ENCODE results near the gene RASA3.

RASA3 gene

DNA sequence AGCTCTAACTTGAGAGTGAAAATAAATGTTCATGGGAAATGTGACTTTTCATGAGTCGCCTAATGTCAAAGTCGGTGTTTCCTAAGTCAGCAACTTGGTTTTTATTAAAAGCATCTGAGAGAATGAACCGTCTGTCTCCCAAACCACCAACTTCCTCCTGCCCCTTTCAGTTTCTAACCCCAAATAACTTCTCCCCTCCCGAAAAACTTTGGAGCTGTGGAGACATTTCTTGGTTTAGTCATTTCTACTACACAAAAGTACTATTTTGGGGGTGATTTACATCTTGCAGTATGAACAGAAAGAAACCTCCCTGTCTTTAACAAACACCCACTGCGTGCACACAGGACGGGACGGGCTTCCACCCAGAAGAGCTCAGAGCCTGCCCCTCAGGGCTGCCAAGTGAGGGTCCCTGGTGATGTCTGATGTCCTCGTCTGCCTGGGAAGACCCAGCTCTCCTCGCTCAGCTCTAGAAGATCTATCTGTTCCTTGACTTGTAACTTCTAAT, 65.0 kb downstream of the RASA3 start:
- no peak for DNase-seq (ENCODE audit: low spot score)

DNA sequence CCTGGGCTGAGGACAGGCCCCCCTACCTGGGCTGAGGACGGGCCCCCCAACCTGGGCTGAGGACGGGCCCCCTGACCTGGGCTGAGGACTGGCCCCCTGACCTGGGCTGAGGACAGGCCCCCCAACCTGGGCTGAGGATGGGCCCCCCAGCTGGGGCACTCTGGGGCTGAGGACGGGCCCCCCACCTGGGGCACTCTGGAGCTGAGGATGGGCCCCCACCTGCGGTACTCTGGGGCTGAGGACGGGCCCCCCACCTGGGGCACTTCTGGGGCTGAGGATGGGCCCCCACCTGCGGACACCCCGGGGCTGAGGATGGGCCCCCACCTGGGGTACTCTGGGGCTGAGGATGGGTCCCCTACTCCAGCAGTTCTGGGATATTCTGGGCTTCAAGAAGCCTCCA, 65.5 kb downstream of the RASA3 start:
- DNase-seq (ENCODE audit: low spot score): no peak

DNA sequence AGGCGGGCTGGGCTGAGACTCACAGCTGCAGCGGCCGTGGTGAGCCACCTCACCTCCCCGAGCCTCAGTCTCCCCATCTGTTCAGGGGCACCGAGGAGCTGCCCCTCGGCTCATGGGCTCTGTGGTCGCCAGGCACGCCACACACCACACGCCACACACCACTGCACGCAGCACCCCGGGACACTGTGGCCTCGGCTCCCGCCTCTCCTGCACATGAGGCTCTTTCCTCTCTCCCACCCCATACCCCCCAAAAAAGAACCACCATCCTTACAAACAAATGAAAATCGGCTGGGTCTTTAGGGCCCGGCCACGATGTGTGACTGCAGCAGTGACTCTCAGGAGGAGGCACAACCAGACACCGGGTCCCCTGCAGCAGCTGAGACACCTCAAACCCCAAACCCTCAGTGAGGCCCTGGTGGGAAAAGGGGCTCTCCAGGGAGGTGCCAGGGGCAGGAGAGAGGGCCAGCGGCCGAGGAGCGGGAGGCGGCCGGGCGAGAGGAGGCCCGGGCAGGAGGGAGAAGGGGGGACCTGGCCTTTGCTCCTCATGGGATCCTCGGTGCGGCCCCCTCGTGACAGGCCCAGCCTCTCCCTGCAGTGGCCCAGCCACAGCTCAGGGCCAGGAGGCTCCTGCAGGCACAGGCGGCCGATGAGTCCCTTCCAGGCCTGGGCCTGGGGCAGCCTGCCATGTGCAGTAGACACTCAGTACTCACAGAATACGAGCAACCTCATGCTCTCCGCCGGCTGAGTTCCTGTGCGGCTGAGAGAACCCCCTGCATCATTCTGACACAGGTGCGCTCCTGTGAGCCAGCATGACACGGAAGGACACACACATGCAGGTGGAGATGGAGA, 66.3 kb downstream of the RASA3 start:
- no peak for DNase-seq (ENCODE audit: low spot score)

DNA sequence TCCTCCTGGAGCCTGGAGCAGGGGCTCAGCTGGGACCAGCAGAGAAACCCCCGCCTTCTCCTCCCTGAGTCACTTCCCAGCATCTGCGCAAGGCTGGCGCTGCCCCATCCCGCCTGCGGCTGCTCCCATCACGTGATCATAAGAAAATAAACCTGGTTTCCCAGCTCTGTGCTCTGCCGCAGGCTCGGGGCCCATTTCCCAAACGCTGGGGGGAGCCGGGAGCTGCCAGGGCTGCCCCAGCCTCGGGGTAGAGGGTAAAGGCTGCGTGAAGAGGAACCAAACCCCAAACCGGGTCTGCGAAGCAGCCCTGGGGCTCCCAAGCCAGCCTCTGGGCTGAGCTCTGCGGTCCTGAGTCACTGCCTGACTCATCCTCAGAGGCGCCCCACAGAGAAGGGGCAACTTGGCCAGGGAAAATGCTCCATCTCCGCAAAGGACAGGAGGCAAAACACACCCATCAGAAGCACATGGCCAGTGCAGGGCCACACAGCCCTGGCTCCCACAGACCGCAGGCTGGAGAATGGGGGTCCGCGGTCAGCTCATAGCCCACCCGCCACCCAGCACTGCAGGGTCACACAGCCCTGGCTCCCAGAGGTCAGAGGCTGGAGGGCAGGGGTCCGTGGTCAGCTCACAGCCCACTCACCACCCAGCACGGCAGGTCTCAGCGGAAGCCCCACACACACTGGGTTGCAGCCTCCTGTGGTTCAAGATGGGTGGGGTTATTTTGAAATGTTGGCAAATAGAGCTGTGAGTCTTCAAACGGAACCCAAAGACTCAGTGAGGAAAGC, 67.1 kb downstream of the RASA3 start:
- DNase-seq (ENCODE audit: low spot score): peak; percentile 92

DNA sequence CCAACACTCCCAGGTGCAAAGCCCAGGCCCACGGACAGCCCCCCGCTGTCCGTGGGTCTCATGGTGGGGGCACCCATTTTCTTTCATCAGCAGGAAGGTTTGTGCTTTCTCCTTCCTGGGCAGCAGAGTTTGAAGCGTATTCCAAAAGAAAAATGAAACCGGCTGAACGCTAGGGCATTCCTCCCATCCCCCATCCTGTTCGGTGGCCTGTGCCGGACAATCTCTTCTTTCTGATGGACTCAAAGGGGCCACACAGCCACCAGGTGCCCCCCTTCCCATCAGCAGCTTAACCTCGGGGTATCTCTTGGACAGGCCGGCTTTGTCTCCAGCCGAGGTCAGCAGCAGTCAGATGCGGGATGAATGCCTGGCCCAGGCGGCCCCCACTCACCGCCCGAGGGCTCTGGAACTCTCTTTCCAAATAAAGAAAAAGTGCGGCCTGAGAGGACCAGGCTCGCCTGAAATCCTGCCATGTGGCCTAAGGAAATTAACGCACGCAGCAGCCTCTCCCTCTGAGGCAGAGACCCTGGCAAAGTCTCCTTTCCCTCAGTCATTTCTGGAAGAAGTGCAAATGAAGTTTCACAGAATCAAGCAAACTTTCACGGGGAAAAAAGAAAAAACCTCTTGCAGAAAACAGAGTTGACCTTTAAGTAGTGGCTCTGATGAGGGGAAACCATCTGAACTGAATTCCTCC, 67.8 kb downstream of the RASA3 start:
- peak; percentile 63 for DNase-seq (ENCODE audit: low spot score)

DNA sequence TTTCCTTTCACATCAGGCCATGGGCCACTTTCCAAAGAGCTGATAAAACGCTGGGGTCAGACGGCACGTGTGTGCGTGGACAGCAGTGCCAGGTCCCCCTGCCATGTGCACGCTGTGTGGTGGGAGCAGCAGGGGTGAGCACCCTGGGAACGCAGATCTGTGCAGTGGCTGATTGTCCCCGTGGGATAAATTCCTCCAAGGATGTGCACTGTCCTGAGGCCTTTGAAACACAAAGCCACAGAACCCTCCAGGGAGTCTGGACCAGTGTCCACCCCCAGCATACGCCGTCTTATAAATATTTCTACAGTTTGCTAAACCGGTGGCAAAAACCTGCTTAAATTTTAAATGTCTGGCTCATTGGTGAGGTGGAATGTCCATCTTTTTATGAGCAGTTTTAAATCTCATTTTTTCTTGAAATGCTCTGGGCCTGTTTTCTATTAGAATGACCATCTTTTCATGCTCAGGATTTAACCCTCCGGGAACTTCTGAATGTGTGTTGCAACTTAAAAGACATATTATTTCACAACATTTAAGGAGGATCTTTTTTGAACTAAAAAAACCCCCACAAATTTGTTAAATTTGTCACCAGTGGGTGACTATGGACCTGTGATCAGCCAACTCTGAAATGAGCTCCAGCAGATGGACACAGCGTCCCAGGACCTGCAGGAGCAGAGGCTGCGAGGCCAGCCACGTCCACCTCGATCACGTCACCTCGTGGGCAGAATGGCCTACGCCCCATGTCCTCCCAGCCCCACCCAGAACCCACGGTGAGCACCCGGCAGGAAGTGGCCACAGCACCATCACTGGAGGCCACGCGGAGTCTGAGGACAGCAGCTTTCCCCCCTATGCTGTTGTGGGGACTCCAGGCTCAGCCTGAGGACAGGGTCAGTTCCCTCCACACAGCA, 68.6 kb downstream of the RASA3 start:
- peak; percentile 61 for DNase-seq (ENCODE audit: low spot score)

DNA sequence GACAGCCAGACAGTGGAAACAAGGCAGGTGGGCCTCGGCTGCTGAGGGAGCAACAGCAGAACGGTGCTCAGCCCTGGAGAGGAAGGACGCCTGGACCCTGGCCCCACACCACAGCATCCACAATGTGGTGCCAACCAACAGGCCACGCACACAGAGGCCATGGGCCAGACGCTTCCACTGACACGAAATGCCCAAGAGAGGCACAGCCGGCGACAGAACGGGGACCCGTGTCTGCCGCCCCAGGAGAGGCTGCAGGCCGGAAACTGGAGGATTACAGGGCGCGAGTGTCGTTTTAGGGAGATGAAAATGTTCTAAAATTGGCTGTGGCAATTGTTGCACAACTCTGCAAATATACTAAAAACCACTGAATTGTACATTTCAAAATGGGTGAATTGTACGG, 69.7 kb downstream of the RASA3 start:
- DNase-seq (ENCODE audit: low spot score): no peak

DNA sequence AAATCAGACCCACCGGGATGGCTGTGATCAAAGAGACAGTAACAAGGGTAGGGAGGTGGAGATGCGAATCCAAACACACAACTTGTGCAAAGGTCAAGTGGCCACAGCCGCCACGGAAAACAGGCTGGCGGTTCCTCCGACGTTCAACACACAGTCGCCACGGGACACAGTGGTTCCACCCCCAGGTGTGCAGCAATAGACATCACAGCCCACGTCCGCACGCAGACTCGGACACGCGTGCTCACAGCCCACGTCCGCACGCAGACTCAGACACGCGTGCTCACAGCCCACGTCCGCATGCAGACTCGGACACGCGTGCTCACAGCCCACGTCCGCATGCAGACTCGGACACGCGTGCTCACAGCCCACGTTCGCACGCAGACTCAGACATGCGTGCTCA, 70.1 kb downstream of the RASA3 start:
- no peak for DNase-seq (ENCODE audit: low spot score)

DNA sequence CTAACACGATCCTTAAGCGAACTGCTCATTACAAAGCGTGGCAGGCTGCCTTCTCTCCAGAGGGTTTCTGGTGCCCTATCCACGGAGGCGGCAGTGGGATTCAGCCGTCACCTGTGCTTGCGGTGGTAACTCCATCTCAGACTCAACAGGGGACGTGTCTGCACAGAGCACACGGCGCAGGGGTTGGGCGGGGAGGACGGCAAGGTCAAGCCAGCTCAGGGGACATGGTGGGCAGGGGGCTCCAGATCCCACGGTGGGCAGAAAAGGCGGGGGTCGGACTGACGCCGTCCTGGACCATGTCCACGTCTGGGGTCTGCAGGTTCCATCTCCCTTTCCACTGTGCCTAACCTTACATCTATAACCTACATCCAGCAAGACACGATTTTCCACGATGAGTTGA, 70.7 kb downstream of the RASA3 start:
- no peak for DNase-seq (ENCODE audit: low spot score)

DNA sequence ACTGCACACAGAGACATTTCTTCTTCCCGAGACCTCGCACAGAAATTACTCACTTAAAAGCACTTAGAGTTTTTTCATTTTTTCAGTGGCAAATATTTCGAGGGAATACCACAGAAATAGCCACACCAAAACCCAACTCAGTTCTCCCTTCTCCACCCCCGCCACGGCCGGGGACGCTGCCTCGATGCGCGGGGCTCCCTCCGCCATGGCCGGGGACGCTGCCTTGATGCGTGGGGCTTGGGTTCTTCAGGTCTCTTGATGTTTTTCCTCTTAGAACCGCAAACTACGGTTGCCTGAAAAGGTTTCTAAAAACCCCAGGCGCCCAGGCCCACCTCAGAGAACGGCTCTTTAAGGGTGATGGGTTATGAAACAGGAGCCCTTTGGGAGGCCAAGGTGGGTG, 71.4 kb downstream of the RASA3 start:
- DNase-seq (ENCODE audit: low spot score): no peak

DNA sequence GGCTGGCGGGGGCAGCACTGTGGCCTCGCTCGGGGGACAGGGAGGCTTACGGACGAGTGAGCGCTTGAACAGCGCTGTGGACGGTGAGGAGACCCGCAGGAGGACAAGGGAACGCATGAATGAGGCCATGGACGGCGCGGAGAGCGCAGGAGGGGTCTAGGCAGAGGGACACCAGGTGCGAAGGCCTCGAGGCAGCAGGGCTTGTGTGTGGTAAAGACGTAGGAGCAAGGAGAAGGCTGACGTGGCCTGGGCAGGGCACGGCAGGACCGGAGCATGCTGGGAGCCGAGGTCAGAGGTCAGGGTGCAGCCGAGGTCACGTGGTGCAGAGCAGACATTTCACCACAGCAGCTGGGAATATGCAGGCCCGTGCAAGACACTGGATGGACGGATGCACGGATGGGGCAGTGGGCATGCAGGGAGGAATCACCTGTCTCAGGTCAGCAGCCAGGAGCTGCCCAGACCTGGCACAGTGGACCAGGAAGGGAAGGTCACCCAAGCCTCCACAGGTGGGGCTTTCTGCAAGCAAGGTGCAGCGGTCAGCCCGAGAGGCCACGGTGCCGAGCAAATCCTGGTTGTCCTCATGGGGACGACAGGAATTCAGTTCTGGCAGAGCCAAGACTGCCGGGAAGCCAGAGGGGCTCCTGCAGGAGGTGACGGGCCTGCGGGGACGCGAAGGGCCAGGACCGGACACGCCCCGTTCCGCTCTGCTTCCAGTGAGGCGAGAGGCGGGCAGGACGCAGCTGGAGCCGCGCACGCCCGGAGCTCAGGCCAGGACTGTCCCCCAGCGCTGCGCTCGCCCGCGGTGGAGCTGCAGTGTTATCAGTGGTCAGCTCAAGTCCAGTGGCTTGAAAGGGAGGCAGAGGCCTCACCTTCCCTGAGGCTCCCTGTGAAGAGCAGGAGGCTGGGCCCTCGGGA, 72.2 kb downstream of the RASA3 start:
- DNase-seq (ENCODE audit: low spot score): no peak

DNA sequence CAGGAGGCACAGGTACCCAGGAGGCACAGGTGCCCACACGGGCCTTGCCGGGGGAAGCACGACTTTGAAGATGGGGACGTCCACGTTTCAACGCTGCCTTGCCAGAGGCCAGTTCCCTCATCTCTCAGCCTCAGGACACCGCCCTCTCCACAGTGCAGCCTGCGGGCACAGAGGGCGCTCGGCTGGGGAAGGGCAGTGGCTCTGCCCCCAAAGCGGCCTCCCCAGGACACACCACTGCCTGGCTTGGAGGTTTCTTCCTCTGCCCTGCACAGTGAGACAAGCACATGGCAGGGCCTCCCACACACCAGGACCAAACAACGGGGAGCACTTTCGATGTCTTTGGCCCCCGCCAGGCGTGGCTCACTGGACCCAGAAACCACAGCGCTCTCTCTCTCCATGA, 73.0 kb downstream of the RASA3 start:
- DNase-seq (ENCODE audit: low spot score): no peak

DNA sequence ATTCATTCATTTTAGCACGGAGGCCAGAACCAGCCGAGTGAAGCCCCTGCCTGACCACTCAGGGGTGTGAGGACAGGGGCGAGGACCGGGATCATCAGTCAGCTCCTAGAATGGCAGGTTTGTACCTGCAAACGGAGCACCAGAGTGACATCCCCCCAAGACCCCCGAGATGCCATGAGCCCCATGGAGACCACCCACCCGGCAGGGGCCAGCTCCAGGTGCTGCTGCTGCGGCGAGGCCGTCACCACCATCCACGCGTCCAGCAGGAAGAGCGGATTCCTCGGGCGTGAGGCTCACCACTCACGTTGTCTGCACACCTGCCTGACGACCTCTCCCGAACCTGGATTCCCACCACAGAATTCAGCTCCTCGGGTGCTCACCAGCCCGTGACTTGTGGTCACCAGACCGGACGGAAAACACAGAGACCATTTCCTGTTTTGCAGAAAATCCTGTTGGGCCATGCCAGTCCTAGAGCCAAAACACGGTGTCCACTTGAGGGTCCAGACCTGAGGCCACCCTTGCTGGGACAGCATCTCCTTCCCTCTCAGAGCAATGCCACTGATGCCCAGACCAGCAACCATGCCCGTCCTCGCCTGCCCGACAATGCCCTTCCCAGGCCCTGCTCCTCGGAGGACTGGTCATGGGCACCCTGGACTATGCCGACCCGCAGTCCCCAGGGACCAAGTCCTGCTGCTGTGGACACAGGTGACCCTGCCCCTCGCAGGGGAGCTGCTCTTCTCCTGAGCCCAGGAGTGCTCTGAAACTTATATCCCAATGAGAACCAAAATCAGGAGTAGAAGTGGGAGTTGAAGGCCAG, 74.2 kb downstream of the RASA3 start:
- DNase-seq (ENCODE audit: low spot score): peak; percentile 27

DNA sequence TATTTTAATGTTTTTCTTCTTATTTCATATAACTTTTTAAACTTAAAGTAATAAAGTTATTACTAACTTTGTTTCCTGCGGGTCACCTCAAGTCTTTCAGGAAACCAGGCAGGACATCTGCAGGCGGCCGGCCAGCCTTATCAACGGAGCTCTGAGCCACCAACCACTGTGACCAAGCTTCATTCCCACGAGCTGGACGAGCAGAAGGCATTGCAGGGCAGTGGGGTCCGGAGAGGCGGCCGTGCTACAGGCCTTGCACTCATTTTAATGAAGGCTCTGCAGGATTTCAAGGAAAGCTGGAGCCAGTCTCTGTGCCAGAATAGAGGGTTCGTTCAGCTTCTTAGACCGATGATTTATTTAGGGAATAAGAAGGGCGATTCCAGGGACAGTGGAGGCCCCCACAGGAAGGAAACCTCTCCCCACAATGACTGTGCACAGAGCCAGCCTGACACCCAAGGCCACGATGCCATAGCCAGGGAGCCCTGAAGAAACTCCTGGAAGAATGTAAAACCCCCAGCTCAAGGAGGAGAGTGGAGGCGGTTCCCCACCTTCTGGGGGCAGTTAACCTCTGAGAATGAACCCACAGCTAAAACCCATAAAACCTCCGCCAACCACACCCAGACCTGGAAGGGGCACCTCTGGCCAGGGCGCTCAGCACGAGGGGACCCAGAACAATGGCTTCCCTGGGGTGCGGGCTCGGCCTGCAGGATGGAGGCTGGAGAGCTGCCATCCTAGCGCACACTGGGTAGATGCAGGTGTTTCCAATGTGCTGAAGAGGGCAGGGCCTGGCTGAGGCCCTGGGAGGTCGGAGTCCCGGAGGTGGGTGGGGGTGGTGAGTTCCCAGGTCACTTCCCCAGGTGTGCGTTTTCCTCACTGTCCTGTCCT, 75.0 kb downstream of the RASA3 start:
- DNase-seq (ENCODE audit: low spot score): no peak

DNA sequence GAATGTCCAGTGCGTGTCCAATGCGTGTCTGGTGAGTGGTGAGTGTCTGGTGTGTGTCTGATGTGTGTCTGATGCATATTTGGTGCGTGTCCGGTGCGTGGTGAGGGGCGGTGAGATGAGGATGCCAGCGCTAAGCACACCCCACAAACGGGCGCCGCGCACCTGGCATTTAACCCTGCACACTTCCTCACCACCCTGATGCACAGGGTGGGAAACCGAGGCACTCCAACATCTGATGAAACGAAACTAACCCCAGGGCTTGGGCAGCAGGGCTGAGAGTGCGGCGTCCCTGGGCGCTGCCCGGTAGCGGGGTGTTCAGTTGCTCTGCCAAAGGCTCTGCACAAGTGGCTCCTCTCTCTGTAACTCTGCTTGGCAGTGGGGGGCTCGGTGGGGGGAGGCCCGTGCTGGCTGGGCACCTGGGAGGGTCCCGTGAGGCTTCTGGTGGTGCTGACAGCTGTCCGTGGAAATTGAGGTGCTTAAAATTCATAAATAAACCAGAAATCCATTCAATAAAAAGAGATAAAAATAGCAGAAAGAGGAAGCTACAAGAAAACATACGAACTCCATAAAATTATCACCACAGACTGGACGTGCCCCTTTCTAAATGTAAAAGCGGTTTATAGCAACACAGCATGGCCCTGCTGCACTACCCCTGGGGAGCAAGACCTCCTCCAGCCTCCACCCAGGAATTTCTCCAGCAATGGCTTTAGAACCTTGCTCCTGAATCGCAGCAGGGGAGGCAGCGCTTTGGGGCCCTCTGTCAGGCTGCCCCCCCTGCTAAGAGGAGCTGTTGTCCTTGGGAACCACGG, 76.0 kb downstream of the RASA3 start:
- no peak for DNase-seq (ENCODE audit: low spot score)

DNA sequence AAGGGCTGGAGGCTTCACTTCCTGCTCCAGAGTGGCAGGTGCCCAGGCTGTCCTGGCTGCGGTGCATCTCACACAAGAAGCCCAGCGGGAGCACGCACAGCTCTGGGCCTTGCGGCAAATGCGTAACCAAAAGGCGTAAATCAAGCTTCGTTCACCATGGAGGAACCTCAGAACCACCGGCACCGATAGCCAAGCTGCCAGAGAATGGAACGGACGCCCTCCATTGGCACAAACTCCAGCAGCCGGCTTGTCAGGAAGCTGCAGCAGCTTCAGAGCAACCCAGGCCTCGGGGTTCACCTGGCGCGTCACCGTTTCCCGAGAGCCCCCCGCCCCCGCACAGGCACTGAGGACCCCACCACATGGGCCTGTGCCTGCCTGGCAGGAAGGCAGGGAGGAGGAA, 76.7 kb downstream of the RASA3 start:
- no peak for DNase-seq (ENCODE audit: low spot score)

DNA sequence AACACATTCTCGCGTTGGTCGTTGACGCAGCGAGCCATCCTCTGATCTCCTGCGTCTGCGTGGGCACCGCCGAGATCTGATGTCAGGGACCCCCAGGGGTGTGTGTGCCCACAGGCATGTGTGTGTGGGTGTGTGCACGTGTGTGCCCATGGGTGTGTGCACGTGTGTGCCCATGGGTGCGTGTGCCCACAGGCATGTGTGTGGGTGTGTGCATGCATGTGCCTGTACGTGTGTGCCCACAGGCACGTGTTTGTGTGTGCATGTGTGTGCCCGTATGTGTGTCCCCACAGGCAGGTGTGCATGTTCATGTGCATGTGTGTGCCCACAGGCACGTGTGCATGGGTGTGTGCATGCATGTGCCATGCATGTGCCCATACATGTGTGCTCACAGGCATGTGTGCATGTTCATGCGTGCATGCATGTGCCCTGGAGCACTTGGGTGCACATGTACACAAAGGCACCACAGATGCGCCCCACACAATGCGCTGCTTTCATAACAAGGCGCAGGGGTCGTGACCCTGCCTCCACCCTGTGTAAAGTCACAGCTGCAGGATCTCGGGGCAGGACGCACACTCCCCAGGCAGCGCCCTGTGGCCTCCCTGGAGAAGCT, 77.5 kb downstream of the RASA3 start:
- no peak for DNase-seq (ENCODE audit: low spot score)

Data from SW480 (cell line).